ENCODE data around the gene ST6GALNAC3. TPM values are rescaled to one million over a fixed set of nuclear protein-coding genes. Genes with fewer than 3 reads are reported as not detected.

Gene ST6GALNAC3
- polyA plus RNA-seq, 4 donors = 27.3 to 102 (median 82.0) TPM

- DNase-seq (ENCODE audit: low read depth in 4 of 4, low spot score in 3 of 4) = no peak
Measured at GRCh38 chr1:76481672-76482071, 407.1 kb downstream of the ST6GALNAC3 start.

- no peak for DNase-seq (ENCODE audit: low read depth in 4 of 4, low spot score in 3 of 4)
Measured at GRCh38 chr1:76482272-76482671, 407.7 kb downstream of the ST6GALNAC3 start.

DNA sequence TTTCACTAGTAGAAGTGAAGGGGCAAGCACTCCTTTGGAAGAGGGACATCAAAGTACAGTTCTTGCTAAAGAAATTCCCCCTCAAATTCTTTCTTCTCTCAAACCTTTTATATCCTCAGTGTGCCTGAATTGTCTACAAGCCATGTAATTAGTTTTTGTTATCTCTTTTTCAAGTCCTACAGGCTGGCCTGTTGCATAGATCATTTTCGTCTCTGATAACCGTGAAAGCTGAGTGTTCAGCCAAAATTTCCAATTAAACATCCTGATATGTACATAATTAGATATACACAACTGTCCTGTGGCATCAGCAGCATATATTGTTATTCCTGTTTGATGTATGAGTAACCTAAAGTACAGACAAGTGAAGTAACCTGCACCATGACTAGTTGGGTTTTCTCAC, 417.2 kb downstream of the ST6GALNAC3 start:
- no peak for DNase-seq (ENCODE audit: low read depth in 4 of 4, low spot score in 3 of 4)

DNA sequence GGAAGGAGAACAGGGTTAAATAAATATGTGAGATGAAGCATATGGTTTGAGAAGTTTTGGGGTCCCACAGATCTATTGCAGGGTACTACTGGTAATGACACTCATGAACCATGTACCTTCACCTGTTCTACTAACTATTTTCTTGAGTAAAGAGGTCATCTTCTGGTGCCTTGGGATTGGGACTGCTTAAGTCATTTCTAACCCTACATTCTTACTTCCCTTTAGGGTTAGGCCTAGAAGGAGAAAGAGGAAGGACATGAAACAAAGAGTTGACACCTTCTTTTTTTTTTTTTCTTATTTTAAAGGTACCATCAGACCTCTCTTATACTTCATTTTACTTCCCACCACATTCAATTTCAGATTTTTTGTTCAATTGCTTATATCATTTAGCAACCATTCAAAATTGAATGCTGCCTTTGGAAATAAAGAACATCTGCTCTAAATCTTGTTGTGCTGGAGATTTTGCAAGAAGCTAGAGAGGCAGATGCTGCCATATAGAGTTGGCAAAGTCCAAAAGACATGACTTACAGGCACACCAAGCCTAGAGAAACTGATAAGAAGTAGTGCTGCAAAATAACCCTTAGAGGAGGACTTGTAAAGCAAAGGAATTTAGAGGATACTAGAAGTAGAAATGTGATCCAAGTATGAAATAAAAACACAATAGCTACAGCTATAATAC, 418.3 kb downstream of the ST6GALNAC3 start:
- no peak for DNase-seq (ENCODE audit: low read depth in 4 of 4, low spot score in 3 of 4)

DNA sequence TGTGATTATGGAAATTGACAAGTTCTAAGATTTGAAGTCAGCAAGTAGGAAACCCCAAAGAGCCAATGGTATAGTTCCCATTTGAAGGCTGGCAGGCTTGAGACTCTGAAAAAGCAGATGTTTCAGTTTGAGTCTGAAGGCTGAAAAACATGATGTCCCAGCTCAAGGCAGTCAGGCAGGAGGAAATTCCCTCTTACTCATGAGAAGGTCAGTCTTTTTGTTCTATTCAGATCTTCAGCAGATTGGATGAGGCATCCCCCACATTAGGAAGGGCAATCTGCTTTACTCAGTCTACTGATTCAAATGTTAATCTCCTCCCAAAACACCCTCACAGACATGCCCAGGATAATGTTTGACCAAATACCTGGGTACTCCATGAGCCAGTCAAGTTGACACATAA, 420.3 kb downstream of the ST6GALNAC3 start:
- no peak for DNase-seq (ENCODE audit: low read depth in 4 of 4, low spot score in 3 of 4)

DNA sequence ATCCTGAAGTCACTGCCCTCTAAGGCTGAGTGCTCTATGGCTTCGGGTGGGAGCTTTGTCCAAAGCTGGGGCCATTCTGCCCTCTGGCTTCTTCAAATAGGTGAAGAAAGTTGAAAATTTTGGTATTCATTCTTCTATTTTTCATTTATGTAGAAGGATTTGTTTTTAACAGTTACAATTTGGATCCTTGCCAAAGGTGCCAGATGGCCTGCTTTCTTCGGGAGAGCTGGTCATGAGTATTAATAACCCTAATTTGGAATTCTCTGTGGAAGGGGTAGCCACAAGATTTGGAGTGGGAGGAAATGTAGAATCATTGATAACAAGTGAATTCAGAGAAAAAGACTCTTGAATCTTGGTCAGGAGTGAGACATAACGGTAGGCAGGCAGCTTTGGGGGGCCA, 422.3 kb downstream of the ST6GALNAC3 start:
- no peak for DNase-seq (ENCODE audit: low read depth in 4 of 4, low spot score in 3 of 4)

- DNase-seq (ENCODE audit: low read depth in 4 of 4, low spot score in 3 of 4) = no peak
Measured at GRCh38 chr1:76500116-76500515, 425.6 kb downstream of the ST6GALNAC3 start.

DNA sequence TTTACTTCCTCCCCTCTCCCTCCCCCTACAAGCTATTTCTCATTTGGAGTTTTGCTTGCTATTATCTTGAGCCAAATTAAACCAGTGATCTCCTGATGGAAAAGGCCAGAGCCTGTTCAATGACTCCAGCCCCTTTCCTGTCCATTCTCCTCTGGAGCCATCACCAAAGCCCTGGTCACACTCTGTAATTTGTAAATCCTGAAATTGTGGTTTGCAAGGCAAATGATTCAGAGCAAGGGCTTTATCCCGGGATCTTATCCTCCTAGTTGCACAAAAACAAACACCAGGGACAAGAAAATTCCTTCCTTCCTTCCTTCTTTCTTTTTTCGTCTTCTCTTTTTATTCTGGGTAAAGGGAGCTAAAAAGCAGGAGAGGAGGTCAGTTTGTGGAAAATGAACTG, 426.6 kb downstream of the ST6GALNAC3 start:
- DNase-seq (ENCODE audit: low read depth in 4 of 4, low spot score in 3 of 4) = no peak

- no peak for DNase-seq (ENCODE audit: low read depth in 4 of 4, low spot score in 3 of 4)
Measured at GRCh38 chr1:76501586-76502219, 427.2 kb downstream of the ST6GALNAC3 start.

GRCh38 chr1:76503100-76503499, 428.6 kb downstream of the ST6GALNAC3 start:
- DNase-seq (ENCODE audit: low read depth in 4 of 4, low spot score in 3 of 4) = no peak

DNA sequence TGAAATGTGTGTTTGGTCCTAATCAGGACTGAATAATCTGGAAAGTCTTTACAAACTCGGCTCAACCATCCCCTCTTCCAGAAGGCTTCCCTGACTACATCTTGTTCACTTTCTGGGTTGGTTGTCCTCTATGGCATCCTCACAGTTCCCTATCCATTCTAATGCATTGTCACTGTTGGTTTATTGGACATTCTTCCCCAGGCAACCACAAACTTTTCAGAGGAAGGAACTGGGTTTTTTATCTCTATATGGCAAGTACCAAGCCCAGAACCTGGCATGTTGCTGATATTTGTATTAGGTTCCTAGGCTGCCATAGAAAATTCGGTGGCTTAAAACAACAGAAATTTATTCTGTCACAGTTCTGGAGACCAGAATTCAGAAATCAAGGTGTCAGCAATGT, 429.2 kb downstream of the ST6GALNAC3 start:
- no peak for DNase-seq (ENCODE audit: low read depth in 4 of 4, low spot score in 3 of 4)

- no peak for DNase-seq (ENCODE audit: low read depth in 4 of 4, low spot score in 3 of 4)
Measured at GRCh38 chr1:76507376-76507775, 432.8 kb downstream of the ST6GALNAC3 start.

DNA sequence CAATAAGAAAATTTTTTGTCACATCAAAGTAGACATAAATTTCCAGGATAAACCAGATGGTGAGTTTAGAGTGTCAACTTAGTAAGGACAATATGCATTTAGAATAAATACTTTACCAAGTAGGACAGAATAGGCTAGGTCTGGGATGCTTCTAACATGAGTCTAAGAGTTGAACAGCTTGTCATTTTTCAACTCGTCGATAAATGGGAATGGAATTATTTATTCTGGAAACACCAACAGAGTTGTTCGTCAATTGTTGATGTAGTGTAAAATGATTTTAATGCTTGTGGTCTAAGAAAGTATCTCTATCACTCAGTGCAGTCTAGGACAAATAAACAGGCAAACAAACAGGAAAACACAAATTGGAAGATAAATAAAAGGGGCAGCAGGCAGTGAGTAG, 434.3 kb downstream of the ST6GALNAC3 start:
- DNase-seq (ENCODE audit: low read depth in 4 of 4, low spot score in 3 of 4) = no peak

DNA sequence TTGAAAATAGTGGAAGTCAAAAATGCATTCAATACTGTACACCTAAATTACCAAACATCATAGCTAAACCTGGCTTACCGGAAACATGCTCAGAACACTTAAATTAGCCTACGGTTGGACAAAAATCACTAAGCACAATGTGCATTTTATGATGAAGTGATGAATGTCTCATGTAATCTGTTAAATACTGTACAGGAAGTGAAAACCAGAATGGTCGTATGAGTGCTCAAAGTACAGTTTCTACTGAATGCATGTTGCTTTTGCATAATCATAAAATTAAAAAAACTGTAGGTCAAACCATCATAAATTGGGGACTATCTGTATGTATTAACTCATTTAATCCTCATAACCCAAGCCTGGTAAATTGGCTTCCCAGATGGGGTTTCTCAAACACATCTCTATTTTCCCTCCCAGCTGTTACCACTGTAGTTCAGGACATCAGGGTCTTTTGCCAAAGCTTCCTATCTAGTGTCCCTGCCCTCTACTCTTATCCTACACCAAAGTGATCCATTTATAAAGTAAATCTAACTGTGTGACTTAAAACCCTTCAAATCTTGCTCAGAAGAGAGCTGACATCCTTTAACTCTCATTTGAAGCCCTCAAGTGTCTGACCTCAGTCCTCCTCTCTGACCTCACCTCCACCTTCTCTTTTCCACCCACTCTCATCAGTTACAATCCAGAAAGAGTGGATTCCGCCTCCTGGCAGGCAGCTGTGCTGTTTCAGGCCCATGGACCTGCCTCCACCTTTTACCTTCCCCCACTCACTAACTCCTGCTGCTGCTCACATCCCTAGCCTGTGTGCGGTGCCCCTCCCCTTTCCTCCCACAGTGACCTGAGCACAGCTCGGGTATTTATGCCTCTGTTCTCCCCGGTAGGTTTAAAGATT, 436.4 kb downstream of the ST6GALNAC3 start:
- DNase-seq (ENCODE audit: low read depth in 4 of 4, low spot score in 3 of 4) = no peak

GRCh38 chr1:76511558-76512179, 437.1 kb downstream of the ST6GALNAC3 start:
- no peak for DNase-seq (ENCODE audit: low read depth in 4 of 4, low spot score in 3 of 4)

DNA sequence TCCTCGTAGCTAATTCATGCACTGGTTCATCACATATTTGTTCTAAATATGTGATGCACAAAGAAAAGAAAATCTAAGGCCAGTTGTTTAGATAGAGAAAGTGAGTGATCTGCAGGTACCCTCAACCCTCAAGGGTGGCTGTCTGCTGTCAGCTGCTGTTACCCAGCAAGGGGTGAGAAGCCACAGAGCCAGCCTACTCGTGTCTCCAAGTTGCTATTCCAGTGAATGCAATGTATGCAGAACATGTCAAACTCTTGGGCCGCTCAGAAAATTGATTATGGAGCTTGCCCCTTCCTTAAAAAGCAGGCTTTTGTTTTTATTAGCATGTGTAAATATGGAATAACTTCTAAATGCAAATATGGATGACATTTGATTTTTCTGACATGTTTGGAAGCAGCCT, 456.4 kb downstream of the ST6GALNAC3 start:
- no peak for DNase-seq (ENCODE audit: low read depth in 4 of 4, low spot score in 3 of 4)

GRCh38 chr1:76541618-76542017, 467.1 kb downstream of the ST6GALNAC3 start:
- no peak for DNase-seq (ENCODE audit: low read depth in 4 of 4, low spot score in 3 of 4)

DNA sequence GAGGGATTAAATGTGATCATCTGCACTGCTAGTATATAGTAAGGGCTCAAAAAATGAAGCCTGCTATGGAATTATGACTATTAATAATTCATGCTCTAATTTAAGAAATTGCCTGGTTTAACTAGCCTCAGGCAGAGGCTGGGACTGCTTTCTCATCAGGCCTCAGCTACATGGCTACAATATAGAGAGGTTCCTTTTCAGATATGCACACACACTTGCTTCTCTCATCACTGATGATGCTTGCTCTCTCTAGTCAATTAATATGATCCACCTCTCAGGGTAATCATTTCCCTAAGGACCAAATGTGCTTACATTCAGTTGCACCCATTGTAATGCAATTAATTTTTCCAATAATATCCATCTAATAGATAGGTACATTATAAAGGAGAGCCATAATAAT, 467.8 kb downstream of the ST6GALNAC3 start:
- no peak for DNase-seq (ENCODE audit: low read depth in 4 of 4, low spot score in 3 of 4)

DNA sequence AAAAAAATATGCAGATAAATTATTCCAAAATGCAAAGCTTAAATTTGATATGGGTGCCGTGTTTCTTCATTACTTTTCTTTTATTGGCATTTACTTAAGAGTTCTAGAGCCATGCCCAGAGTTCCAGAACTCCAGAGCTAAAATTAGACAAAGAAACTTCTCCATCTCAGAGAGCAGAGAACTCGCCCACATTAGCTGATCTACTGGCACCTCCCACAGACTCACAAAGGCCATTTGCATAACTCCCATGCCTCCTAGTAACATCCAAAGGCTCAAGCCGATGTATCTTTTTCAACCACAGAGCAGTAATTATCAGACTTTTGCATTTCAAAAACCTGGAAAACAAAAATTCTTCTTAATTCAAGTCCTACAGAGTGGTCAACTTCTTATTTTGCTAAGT, 468.9 kb downstream of the ST6GALNAC3 start:
- no peak for DNase-seq (ENCODE audit: low read depth in 4 of 4, low spot score in 3 of 4)

- DNase-seq (ENCODE audit: low read depth in 4 of 4, low spot score in 3 of 4) = no peak
Measured at GRCh38 chr1:76546354-76546933, 471.9 kb downstream of the ST6GALNAC3 start.

GRCh38 chr1:76547916-76548315, 473.4 kb downstream of the ST6GALNAC3 start:
- peak in 1 of 4 donors; percentile 6 for DNase-seq (ENCODE audit: low read depth in 4 of 4, low spot score in 3 of 4)
